Caco-2 (cell line): ENCODE measurements around the gene ABCA5. TPM values are rescaled to one million over a fixed set of nuclear protein-coding genes. Genes with fewer than 3 reads are reported as not detected.

ENCODE experiments used
- BruUV-seq: library from RNA; stranded (reverse); fragments of 400-500 nt; replicated peaks from 2 replicates; lab custom pipeline; 2021; lab: Mats Ljungman, UMichigan
- CTCF ChIA-PET: fragments of 300-600 bp; sonication (Branson Sonifier 250); formaldehyde crosslinking; loops from one replicate; lab custom pipeline; 2022; ENCODE audit warnings: antibody characterized with exemption; lab: Charles Lee
- POLR2A ChIA-PET: fragments of 300-600 bp; sonication (Branson Sonifier 250); formaldehyde crosslinking; loops from one replicate; lab custom pipeline; 2022; ENCODE audit warnings: antibody characterized with exemption; lab: Charles Lee
- DNase-seq, 2 experiments: peaks; one replicate each; pipeline versions ENCODE4 v3.0.0 to v3.0.0-alpha.2; 2020 to 2022
- H3K27me3 ChIP-seq: replicated peaks from 2 replicates; pipeline ENCODE4 v1.6.0; 2011; ENCODE audit warnings: low read length; ENCODE audit not compliant: control insufficient read depth, insufficient read depth
- H3K36me3 ChIP-seq: 2 replicates; pipeline ENCODE4 v1.5.1; 2011; ENCODE audit warnings: low read length; ENCODE audit not compliant: control insufficient read depth, insufficient read depth
- H3K4me1 ChIP-seq: fragments of 250-450 bp; sonication (Bioruptor Pico); 2 replicates; pipeline ENCODE4 v1.5.1; 2020; ENCODE audit warnings: mild to moderate bottlenecking
- H3K4me3 ChIP-seq: 2 replicates; pipeline ENCODE4 v1.5.1; 2011; ENCODE audit warnings: low read depth, mild to moderate bottlenecking, control low read depth, low read length
- H3K9me3 ChIP-seq: fragments of 250-450 bp; sonication (Bioruptor Pico); 2 replicates; pipeline ENCODE4 v1.5.1; 2020; ENCODE audit warnings: mild to moderate bottlenecking, moderate library complexity
- H3K27ac Mint-ChIP-seq: one replicate; pipeline ENCODE4 v1.8.0; 2022; ENCODE audit warnings: mixed read lengths; ENCODE audit not compliant: unreplicated experiment
- H3K27me3 Mint-ChIP-seq: one replicate; pipeline ENCODE4 v1.8.0; 2022; ENCODE audit warnings: mixed read lengths; ENCODE audit not compliant: insufficient read depth, unreplicated experiment
- H3K36me3 Mint-ChIP-seq: one replicate; pipeline ENCODE4 v1.8.0; 2022; ENCODE audit warnings: mild to moderate bottlenecking, mixed read lengths; ENCODE audit not compliant: insufficient read depth, unreplicated experiment
- H3K4me1 Mint-ChIP-seq: one replicate; pipeline ENCODE4 v1.8.0; 2022; ENCODE audit warnings: low read depth, mixed read lengths; ENCODE audit not compliant: unreplicated experiment
- H3K4me3 Mint-ChIP-seq: one replicate; pipeline ENCODE4 v1.8.0; 2022; ENCODE audit warnings: mild to moderate bottlenecking, moderate library complexity, mixed read lengths; ENCODE audit not compliant: unreplicated experiment
- H3K9me3 Mint-ChIP-seq: one replicate; pipeline ENCODE4 v1.8.0; 2022; ENCODE audit warnings: mixed read lengths; ENCODE audit not compliant: unreplicated experiment
- CTCF ChIP-seq, 2 experiments: fragments of 200-600 bp in 1 of 2; IDR thresholded peaks; 1 replicate in 1 of 2; 2 replicates in 1 of 2; pipeline versions ENCODE4 v1.5.1 to v1.8.0; 2011 to 2022; ENCODE audit warnings: antibody characterized with exemption in 1 of 2, control low read depth in 1 of 2, inconsistent platforms in 1 of 2, low read depth in 1 of 2, low read length in 1 of 2, mild to moderate bottlenecking in 1 of 2, moderate library complexity in 1 of 2; ENCODE audit not compliant: insufficient read depth in 1 of 2, severe bottlenecking in 1 of 2, unreplicated experiment in 1 of 2
- intact Hi-C: fragments of 100-400 bp; cut with micrococcal nuclease; formaldehyde crosslinking; loops from one replicate; pipeline ENCODE4 v1.10.0; 2022; ENCODE audit not compliant: unreplicated experiment
- total RNA-seq: library from RNA; stranded (reverse); gene quantifications from 2 replicates; pipeline ENCODE4 v1.2.3, GENCODE V29; 2022

ABCA5 gene
- total RNA-seq, 1 experiment from 2014 or later, result 11.0 TPM

GRCh38 chr17:69235338-69236058 lies 91.4 kb downstream of the ABCA5 start:
- H3K9me3 Mint-ChIP-seq, result peaks cover 31% of the 10 kb centered on the region
- TF ChIP-seq CTCF (IDR thresholded peaks at IDR 0.05; ENCODE audit: insufficient read depth in 1 of 2, low read depth in 1 of 2, low read length in 1 of 2, severe bottlenecking in 1 of 2, unreplicated experiment in 1 of 2), result peak; percentile 86 to 89
- Histone ChIP-seq H3K4me1 (peaks cover 5% of the 10 kb centered on the region), H3K36me3 (no peaks in the 10 kb centered on the region), H3K4me3 (no peak overlapping the region), H3K9me3 (peaks cover 6% of the 10 kb centered on the region; the same call in 1 of the 2 replicates), H3K27me3 (no peaks in the 10 kb centered on the region)
- no TSS peak for BruUV-seq
- H3K36me3 Mint-ChIP-seq, result no peaks in the 10 kb centered on the region
- peaks cover 6% of the 10 kb centered on the region for H3K4me1 Mint-ChIP-seq
- CTCF ChIA-PET, result no interaction called here
- intact Hi-C loops, result loop anchor here (1.0 kb wide), 3 partner anchors 263 to 458 kb away; no protein-coding TSS in a partner anchor
- H3K4me3 Mint-ChIP-seq, result no peak overlapping the region
- no peaks in the 10 kb centered on the region for H3K27me3 Mint-ChIP-seq
- DNase-seq, result peak; percentile 89 to 92
- no peak overlapping the region for H3K27ac Mint-ChIP-seq
- POLR2A ChIA-PET, result no interaction called here

- intact Hi-C loops, result no loop called here
- H3K36me3 Mint-ChIP-seq, result no peaks in the 10 kb centered on the region
These were observed 94.3 kb downstream of the ABCA5 start for GRCh38 chr17:69232650-69233049.

GRCh38 chr17:69231521-69231920 lies 95.4 kb downstream of the ABCA5 start:
- Histone ChIP-seq H3K4me3 (no peak overlapping the region), H3K36me3 (no peaks in the 10 kb centered on the region), H3K9me3 (peaks cover 6% of the 10 kb centered on the region; the same call in 1 of the 2 replicates), H3K27me3 (no peaks in the 10 kb centered on the region), H3K4me1 (peaks cover 8% of the 10 kb centered on the region)
- Mint-ChIP-seq H3K27me3 (no peaks in the 10 kb centered on the region), H3K4me3 (no peak overlapping the region), H3K36me3 (no peaks in the 10 kb centered on the region), H3K9me3 (peaks cover 34% of the 10 kb centered on the region), H3K27ac (no peak overlapping the region), H3K4me1 (peaks cover 6% of the 10 kb centered on the region)
- POLR2A ChIA-PET, result no interaction called here
- intact Hi-C loops, result no loop called here
- no TSS peak for BruUV-seq
- CTCF ChIA-PET, result no interaction called here
- no peak for TF ChIP-seq CTCF (IDR thresholded peaks at IDR 0.05; ENCODE audit: insufficient read depth in 1 of 2, low read depth in 1 of 2, low read length in 1 of 2, severe bottlenecking in 1 of 2, unreplicated experiment in 1 of 2)
- no peak for DNase-seq

More at GRCh38 chr17:69232650-69233049, 94.3 kb downstream of the ABCA5 start:
- Mint-ChIP-seq H3K27me3 (no peaks in the 10 kb centered on the region), H3K4me1 (peaks cover 6% of the 10 kb centered on the region), H3K4me3 (no peak overlapping the region), H3K9me3 (peaks cover 34% of the 10 kb centered on the region), H3K27ac (no peak overlapping the region)
- no peak for DNase-seq
- no peak for TF ChIP-seq CTCF (IDR thresholded peaks at IDR 0.05; ENCODE audit: insufficient read depth in 1 of 2, low read depth in 1 of 2, low read length in 1 of 2, severe bottlenecking in 1 of 2, unreplicated experiment in 1 of 2)
- Histone ChIP-seq H3K9me3 (peaks cover 6% of the 10 kb centered on the region; the same call in 1 of the 2 replicates), H3K4me3 (no peak overlapping the region), H3K36me3 (no peaks in the 10 kb centered on the region), H3K27me3 (no peaks in the 10 kb centered on the region), H3K4me1 (peaks cover 5% of the 10 kb centered on the region)
- BruUV-seq, result no TSS peak
- POLR2A ChIA-PET, result no interaction called here
- CTCF ChIA-PET, result no interaction called here
